Heart left ventricle (tissue), 16 donors: ENCODE data around the gene SCYL2. TPM values are rescaled to one million over a fixed set of nuclear protein-coding genes. Genes with fewer than 3 reads are reported as not detected.
"Not testable (repeated sequence)": the region's sequence is repeated elsewhere in the genome, so short reads cannot be mapped to it uniquely, and the experiment has no call there.

Experiments
- ATAC-seq, 4 donors: fragments of 200-7000 bp; cut with Tn5 transposase; one replicate each; pipeline ENCODE4 v1.9.1; 2020 to 2022; ENCODE audit warnings: moderate library complexity in 4 of 4, mild to moderate bottlenecking in 3 of 4, moderate number of reproducible peaks in 1 of 4
- DNase-seq, 5 donors: peaks; one replicate each; pipeline ENCODE4 v3.0.0-alpha.2; 2020
- H3K27ac ChIP-seq, 12 donors: fragments of 200-600 bp; sonication (generic) in 4 of 12; one replicate each; pipeline versions ENCODE4 v1.5.0 to v1.8.0; 2016 to 2022; ENCODE audit warnings: mild to moderate bottlenecking in 2 of 12
- H3K27me3 ChIP-seq, 9 donors: fragments of 200-600 bp; sonication (generic) in 2 of 9; one replicate each; pipeline versions ENCODE4 v1.5.1 to v1.8.0; 2016 to 2022; ENCODE audit warnings: mild to moderate bottlenecking in 3 of 9
- H3K36me3 ChIP-seq, 9 donors: fragments of 200-600 bp; sonication (generic) in 2 of 9; one replicate each; pipeline versions ENCODE4 v1.5.0 to v1.8.0; 2018 to 2022; ENCODE audit warnings: mild to moderate bottlenecking in 2 of 9
- H3K4me1 ChIP-seq, 12 donors: fragments of 200-600 bp; sonication (generic) in 4 of 12; one replicate each; pipeline versions ENCODE4 v1.5.0 to v1.8.0; 2016 to 2022; ENCODE audit warnings: mild to moderate bottlenecking in 3 of 12
- H3K4me3 ChIP-seq, 12 donors: fragments of 200-600 bp; sonication (generic) in 4 of 12; one replicate each; pipeline versions ENCODE4 v1.5.0 to v1.8.0; 2017 to 2022; ENCODE audit warnings: mild to moderate bottlenecking in 9 of 12, moderate library complexity in 4 of 12
- H3K9me3 ChIP-seq, 12 donors: fragments of 200-600 bp; sonication (generic) in 4 of 12; one replicate each; pipeline versions ENCODE4 v1.5.0 to v1.8.0; 2016 to 2022; ENCODE audit warnings: mild to moderate bottlenecking in 1 of 12
- POLR2A ChIP-seq, 2 donors: fragments of 450-650 bp; IDR thresholded peaks; one replicate each; pipeline ENCODE4 v1.6.1; 2017; ENCODE audit warnings: antibody characterized with exemption in 2 of 2, mild to moderate bottlenecking in 2 of 2, moderate library complexity in 2 of 2
- WGBS, 4 donors: extraction: QIAGEN DNeasy Blood & Tissue Kit in 2 of 4; methylation state at CpG; one replicate each; pipeline versions ENCODE4 v1.1.5 to v1.1.7; 2013 to 2018; 5-methylcytosine and 5-hydroxymethylcytosine counted together
- intact Hi-C, 10 donors: fragments of 100-400 bp; cut with DNase I; formaldehyde crosslinking; loops; one replicate each; pipeline versions ENCODE4 v1.11.1 to v1.14.2; 2022
- polyA plus RNA-seq, 2 donors: library from polyadenylated mRNA; stranded (reverse); fragments of 200-250 nt; gene quantifications; one replicate each; pipeline ENCODE4 v1.2.3, GENCODE V29; 2013
- total RNA-seq, 9 donors: library from RNA; depleted of rRNA in 2 of 9; stranded (reverse); fragments of >200 nt in 2 of 9; fragmentation: NEBNext Ultra II Directional in 3 of 9; extraction: Animal tissue kit (Norgen Biotek cat#: 25700) in 3 of 9; gene quantifications; one replicate each; pipeline versions ENCODE4 v1.1.0 to v1.2.4, GENCODE V29; 2016 to 2023
- TF ChIP-seq, protein P1 (sequence below), 12 donors: fragments of 200-600 bp; sonication (generic) in 4 of 12; IDR thresholded peaks; one replicate each; pipeline versions ENCODE4 v1.5.0 to v1.8.0; 2018 to 2022; ENCODE audit warnings: antibody characterized with exemption in 12 of 12, mild to moderate bottlenecking in 5 of 12
- donor health status: ischemic (EF 13 %, LVEDD 7.1; RV severe dilation, severe dysfunction).
- donor health status: healthy with polysubstance abuse.
- donor health status: DM: no; HTN: yes; CAD: no.
- donor health status: DM: no; HTN: no; CAD: no.
- donor health status: ischemic (EF 25% LVEDD 6.9; RV normal size, moderate dysfunction).
- donor health status: ischemic (EF 25% LVEDD 5.7; RV mildly dilated, moderate dysfunction).
- donor health status: healthy.
- donor health status: DM: yes; HTN: yes; CAD: no.
- donor health status: ischemic (EF 35%, LVEDD 5.7; RV mildly dilated, moderate dysfunction).
- donor health status: nonischemic (EF 11% LVEDD 7.7; RV severe dilation, severe dysfunction).
- donor health status: DM: yes; HTN: yes; CAD: no.
- donor health status: PGD.
- donor health status: ischemic (EF 29% LVEDD 5.4; RV normal size, mild dysfunction).
- donor health status: nonischemic (EF 23%, LVEDD 6.1; RV moderate dilation, normal function).

SCYL2 gene
- total and polyA plus RNA-seq, 11 donors, result 8.1 to 41.3 (median 30.2) TPM

- H3K27me3 ChIP-seq, result no peaks in the 10 kb centered on the region
- DNase-seq (no peak), ATAC-seq (no peak)
- TF ChIP-seq, protein P1, sequence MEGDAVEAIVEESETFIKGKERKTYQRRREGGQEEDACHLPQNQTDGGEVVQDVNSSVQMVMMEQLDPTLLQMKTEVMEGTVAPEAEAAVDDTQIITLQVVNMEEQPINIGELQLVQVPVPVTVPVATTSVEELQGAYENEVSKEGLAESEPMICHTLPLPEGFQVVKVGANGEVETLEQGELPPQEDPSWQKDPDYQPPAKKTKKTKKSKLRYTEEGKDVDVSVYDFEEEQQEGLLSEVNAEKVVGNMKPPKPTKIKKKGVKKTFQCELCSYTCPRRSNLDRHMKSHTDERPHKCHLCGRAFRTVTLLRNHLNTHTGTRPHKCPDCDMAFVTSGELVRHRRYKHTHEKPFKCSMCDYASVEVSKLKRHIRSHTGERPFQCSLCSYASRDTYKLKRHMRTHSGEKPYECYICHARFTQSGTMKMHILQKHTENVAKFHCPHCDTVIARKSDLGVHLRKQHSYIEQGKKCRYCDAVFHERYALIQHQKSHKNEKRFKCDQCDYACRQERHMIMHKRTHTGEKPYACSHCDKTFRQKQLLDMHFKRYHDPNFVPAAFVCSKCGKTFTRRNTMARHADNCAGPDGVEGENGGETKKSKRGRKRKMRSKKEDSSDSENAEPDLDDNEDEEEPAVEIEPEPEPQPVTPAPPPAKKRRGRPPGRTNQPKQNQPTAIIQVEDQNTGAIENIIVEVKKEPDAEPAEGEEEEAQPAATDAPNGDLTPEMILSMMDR (IDR thresholded peaks at IDR 0.05), result no peak
- TF ChIP-seq POLR2A (IDR thresholded peaks at IDR 0.05), result no peak
- H3K9me3 ChIP-seq, result no peaks in the 10 kb centered on the region
- no peak overlapping the region for H3K4me3 ChIP-seq
- no peaks in the 10 kb centered on the region for H3K4me1 ChIP-seq
- peaks cover 0 to 59% (median 38%) of the 10 kb centered on the region in 9 donors for H3K36me3 ChIP-seq
- H3K27ac ChIP-seq, result no peak overlapping the region
- intact Hi-C loops, result no loop called here
- WGBS, 4 donors, result 93 to 97% (median 95%) methylated on average over 1 of the region's 1 CpG
Measured at GRCh38 chr12:100293017-100293416, 26.0 kb downstream of the SCYL2 start.

DNA sequence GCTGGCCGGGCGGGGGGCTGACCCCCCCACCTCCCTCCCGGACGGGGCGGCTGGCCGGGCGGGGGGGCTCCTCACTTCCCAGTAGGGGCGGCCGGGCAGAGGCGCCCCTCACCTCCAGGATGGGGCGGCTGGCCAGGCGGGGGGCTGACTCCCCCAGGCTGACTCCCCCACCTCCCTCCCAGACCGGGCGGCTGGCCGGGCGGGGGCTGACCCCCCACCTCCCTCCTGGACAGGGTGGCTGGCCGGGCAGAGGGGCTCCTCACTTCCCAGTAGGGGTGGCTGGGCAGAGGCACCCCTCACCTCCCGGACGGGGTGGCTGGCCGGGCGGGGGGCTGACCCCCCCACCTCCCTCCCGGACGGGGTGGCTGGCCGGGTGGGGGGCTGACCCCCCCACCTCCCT is 27.4 kb downstream of the SCYL2 start:
- H3K27me3 ChIP-seq, intact Hi-C loops, H3K4me1 ChIP-seq, ATAC-seq, H3K9me3 ChIP-seq, DNase-seq, H3K4me3 ChIP-seq, H3K27ac ChIP-seq: not testable (repeated sequence)
- WGBS, 4 donors, result 94 to 97% methylated on average over 11 to 22 of the region's 24 CpGs; no CpG with 5 or more reads in 2 of the 4 donors
- peaks cover 0 to 69% (median 52%) of the 10 kb centered on the region in 9 donors for H3K36me3 ChIP-seq

- no peak for DNase-seq
- TF ChIP-seq, protein P1 (IDR thresholded peaks at IDR 0.05), result no peak
- no peak for TF ChIP-seq POLR2A (IDR thresholded peaks at IDR 0.05)
- H3K27ac ChIP-seq, result no peak overlapping the region
- WGBS, 4 donors, result 64 to 77% (median 70%) methylated on average over 4 of the region's 4 CpGs
- H3K9me3 ChIP-seq, result peaks cover 0 to 7% (median 0%) of the 10 kb centered on the region in 12 donors
- H3K4me3 ChIP-seq, result no peak overlapping the region
- no peaks in the 10 kb centered on the region for H3K4me1 ChIP-seq
- peaks cover 0 to 75% (median 59%) of the 10 kb centered on the region in 9 donors for H3K36me3 ChIP-seq
- intact Hi-C loops, result no loop called here
- no peak for ATAC-seq
- H3K27me3 ChIP-seq, result no peaks in the 10 kb centered on the region
Measured at GRCh38 chr12:100295764-100296555, 29.0 kb downstream of the SCYL2 start.

DNA sequence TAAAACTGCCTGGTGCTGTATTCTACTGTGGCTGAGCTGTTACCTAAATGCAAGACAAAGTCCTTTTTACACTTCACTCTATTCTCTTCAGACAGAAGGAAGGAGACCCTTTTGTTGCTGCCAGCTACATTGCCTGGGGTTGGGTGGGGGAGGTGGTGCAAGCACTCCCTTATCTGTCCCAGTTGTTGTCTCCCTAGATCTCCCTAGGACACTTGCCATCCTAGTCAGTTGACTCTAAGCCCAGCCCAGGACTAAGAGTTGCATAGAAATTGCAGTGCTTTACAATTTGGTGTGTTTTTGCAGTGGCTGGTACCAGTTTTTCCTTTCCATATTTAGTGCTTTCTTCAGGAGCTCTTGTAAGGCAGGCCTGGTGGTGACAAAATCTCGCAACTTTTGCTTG is 35.1 kb downstream of the SCYL2 start:
- Histone ChIP-seq H3K27ac (no peak overlapping the region), H3K9me3 (peaks cover 0 to 16% (median 0%) of the 10 kb centered on the region in 12 donors), H3K4me1 (no peaks in the 10 kb centered on the region), H3K4me3 (no peak overlapping the region), H3K36me3 (peaks cover 0 to 83% (median 52%) of the 10 kb centered on the region in 9 donors), H3K27me3 (no peaks in the 10 kb centered on the region)
- TF ChIP-seq, protein P1 (IDR thresholded peaks at IDR 0.05), result no peak
- no peak for TF ChIP-seq POLR2A (IDR thresholded peaks at IDR 0.05)
- WGBS, 4 donors, result 93 to 100% (median 97%) methylated on average over 1 of the region's 1 CpG
- no peak for ATAC-seq
- intact Hi-C loops, result no loop called here
- no peak for DNase-seq
